KMS-11 (cell line): ENCODE measurements around the gene LINGO1.

ENCODE experiments used
- H2AFZ ChIP-seq: fragments of 200-600 bp; sonication (generic); 2 replicates; pipeline ENCODE4 v1.6.1; 2016; ENCODE audit warnings: antibody characterized with exemption, mixed run types, low read depth
- H3K27ac ChIP-seq: fragments of 200-600 bp; sonication (generic); 2 replicates; pipeline ENCODE4 v1.6.1; 2016; ENCODE audit warnings: mild to moderate bottlenecking, mixed run types
- H3K27me3 ChIP-seq: fragments of 200-600 bp; sonication (generic); 2 replicates; pipeline ENCODE4 v1.6.1; 2017; ENCODE audit warnings: mild to moderate bottlenecking, low read depth, mixed run types, moderate library complexity; ENCODE audit not compliant: insufficient read depth
- H3K36me3 ChIP-seq: fragments of 200-600 bp; sonication (generic); 2 replicates; pipeline ENCODE4 v1.6.1; 2017; ENCODE audit warnings: mild to moderate bottlenecking, mixed run types; ENCODE audit not compliant: insufficient read depth
- H3K4me1 ChIP-seq: fragments of 200-600 bp; sonication (generic); 2 replicates; pipeline ENCODE4 v1.6.1; 2016; ENCODE audit warnings: mild to moderate bottlenecking, low read depth, mixed run types; ENCODE audit not compliant: poor library complexity, severe bottlenecking
- H3K4me2 ChIP-seq: fragments of 200-600 bp; sonication (generic); 2 replicates; pipeline ENCODE4 v1.7.0; 2016; ENCODE audit warnings: mild to moderate bottlenecking, mixed run types
- H3K4me3 ChIP-seq: fragments of 200-600 bp; sonication (generic); IDR thresholded peaks from 2 replicates; pipeline ENCODE4 v1.6.1; 2017; ENCODE audit warnings: low read depth, low read length, mixed read lengths; ENCODE audit not compliant: insufficient read depth
- H3K79me2 ChIP-seq: fragments of 200-600 bp; sonication (generic); 2 replicates; pipeline ENCODE4 v1.6.1; 2016; ENCODE audit warnings: low read depth, mixed run types; ENCODE audit not compliant: insufficient read depth
- H3K9ac ChIP-seq: fragments of 200-600 bp; sonication (generic); 2 replicates; pipeline ENCODE4 v1.6.1; 2016; ENCODE audit warnings: mild to moderate bottlenecking, mixed run types
- H4K20me1 ChIP-seq: fragments of 200-600 bp; sonication (generic); 2 replicates; pipeline ENCODE4 v1.6.1; 2016; ENCODE audit warnings: mild to moderate bottlenecking, mixed run types; ENCODE audit not compliant: insufficient read depth
- TF ChIP-seq, protein P1 (sequence below): fragments of 200-600 bp; sonication (generic); conservative IDR thresholded peaks from 2 replicates; pipeline ENCODE4 v1.6.1; 2017; ENCODE audit warnings: low read depth, mild to moderate bottlenecking, antibody characterized with exemption, low read length, moderate library complexity, mixed read lengths

LINGO1 gene

DNA sequence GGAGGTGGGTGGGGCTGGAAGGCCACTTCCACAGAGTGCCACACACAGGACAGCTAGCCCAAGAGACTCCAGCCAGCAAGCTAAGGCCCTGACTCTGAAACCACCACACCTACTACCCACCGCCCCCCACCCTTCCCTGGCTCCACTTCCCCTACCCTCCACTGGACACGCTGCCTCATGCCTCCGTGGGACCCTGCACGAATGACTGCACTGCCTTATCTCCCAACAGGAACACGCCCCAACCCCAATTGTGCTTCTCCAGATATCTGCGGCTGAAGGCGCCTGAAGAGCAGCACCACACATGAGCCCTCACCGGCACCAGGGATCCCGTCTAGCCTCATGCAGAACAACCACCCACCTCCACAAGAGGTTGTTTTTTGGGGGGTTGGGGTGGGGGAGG lies 2.7 kb downstream of the LINGO1 start:
- Histone ChIP-seq H3K4me3 (no peak overlapping the region), H2AFZ (no peak overlapping the region), H3K36me3 (no peaks in the 10 kb centered on the region), H3K4me1 (no peaks in the 10 kb centered on the region), H3K4me2 (no peak overlapping the region), H3K27me3 (peaks cover 61% of the 10 kb centered on the region; the same call in 1 of the 2 replicates), H4K20me1 (no peaks in the 10 kb centered on the region), H3K27ac (no peak overlapping the region), H3K9ac (no peak overlapping the region), H3K79me2 (no peaks in the 10 kb centered on the region)
- TF ChIP-seq, protein P1, sequence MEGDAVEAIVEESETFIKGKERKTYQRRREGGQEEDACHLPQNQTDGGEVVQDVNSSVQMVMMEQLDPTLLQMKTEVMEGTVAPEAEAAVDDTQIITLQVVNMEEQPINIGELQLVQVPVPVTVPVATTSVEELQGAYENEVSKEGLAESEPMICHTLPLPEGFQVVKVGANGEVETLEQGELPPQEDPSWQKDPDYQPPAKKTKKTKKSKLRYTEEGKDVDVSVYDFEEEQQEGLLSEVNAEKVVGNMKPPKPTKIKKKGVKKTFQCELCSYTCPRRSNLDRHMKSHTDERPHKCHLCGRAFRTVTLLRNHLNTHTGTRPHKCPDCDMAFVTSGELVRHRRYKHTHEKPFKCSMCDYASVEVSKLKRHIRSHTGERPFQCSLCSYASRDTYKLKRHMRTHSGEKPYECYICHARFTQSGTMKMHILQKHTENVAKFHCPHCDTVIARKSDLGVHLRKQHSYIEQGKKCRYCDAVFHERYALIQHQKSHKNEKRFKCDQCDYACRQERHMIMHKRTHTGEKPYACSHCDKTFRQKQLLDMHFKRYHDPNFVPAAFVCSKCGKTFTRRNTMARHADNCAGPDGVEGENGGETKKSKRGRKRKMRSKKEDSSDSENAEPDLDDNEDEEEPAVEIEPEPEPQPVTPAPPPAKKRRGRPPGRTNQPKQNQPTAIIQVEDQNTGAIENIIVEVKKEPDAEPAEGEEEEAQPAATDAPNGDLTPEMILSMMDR = no peak

DNA sequence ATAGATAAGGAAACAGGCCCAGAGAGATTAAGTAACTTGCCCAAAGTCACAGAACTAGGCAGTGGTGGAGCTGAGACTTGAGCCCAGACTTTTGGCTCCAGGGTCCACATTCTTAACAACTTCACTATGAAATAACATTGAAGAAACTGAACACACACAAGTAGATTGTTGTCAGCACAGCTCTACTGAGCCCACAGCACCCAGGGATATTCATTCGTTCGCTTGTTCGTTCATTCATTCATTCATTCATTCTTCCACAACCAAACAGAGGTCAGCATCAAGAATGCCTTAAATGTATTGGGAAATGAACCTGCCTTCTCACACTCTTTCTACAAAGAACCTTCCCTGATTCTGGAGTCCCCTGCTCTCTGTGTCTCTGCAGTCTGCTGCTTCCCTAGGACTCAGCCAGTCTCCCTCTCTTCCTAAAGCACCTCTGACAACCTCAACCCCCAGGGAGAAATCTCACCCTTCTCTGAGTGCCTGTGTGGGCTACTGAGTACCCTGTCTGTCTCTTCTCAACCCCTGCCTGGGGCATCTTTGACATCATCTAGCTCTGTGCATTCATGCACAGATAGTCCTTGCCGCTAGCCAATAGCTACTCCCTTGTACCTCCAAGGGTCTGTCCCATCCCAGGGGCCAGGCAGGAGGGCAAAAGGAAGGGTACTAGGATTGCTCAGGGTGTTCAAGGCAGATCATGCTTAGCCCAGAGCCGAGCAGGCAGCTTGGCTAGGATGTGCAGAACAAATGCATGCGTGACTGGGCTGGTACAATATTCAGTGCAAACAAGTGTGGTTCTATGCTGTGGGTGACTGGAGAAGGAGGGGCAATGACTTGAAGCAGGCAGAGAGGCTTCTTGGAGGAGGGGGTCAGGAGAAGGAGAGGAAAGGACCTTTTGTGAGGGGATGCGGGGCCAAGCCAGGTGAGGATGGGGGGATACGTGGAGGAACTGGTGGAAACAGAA lies 3.4 kb downstream of the LINGO1 start:
- Histone ChIP-seq H3K79me2 (no peaks in the 10 kb centered on the region), H3K27me3 (peaks cover 66% of the 10 kb centered on the region; the same call in 1 of the 2 replicates), H3K4me2 (no peak overlapping the region), H3K9ac (no peak overlapping the region), H2AFZ (no peak overlapping the region), H3K4me3 (no peak overlapping the region), H3K36me3 (no peaks in the 10 kb centered on the region), H4K20me1 (no peaks in the 10 kb centered on the region), H3K27ac (no peak overlapping the region), H3K4me1 (no peaks in the 10 kb centered on the region)
- TF ChIP-seq, protein P1 = no peak

GRCh38 chr15:77628010-77628409 lies 4.7 kb downstream of the LINGO1 start:
- no peak overlapping the region for H3K27ac ChIP-seq
- H3K36me3 ChIP-seq = no peaks in the 10 kb centered on the region
- TF ChIP-seq, protein P1 = no peak
- H4K20me1 ChIP-seq = no peaks in the 10 kb centered on the region
- no peak overlapping the region for H3K4me3 ChIP-seq
- H3K4me2 ChIP-seq = no peak overlapping the region
- no peak overlapping the region for H3K9ac ChIP-seq
- no peaks in the 10 kb centered on the region for H3K79me2 ChIP-seq
- peaks cover 75% of the 10 kb centered on the region; the same call in 1 of the 2 replicates for H3K27me3 ChIP-seq
- no peaks in the 10 kb centered on the region for H3K4me1 ChIP-seq
- no peak overlapping the region for H2AFZ ChIP-seq

DNA sequence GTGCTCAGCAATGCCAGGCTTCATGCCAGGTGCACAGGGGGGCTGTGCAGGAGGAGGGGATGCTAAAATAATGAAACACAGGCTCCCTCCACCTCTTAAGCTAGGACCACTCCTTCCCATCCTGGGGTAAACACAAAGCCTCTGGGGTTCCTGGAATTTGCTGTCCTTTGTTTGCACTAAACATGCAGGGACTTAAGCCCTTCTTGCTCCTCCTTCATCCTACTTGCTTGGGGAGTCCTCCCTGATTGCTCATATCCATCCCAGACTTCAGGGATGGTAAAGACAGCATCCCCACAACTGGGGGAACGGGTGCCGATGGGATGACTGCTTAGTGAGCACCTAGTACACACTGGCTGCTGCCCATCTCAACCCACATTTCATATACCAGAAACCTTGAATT lies 5.1 kb downstream of the LINGO1 start:
- Histone ChIP-seq H3K36me3 (no peaks in the 10 kb centered on the region), H3K79me2 (no peaks in the 10 kb centered on the region), H3K9ac (no peak overlapping the region), H3K4me1 (no peaks in the 10 kb centered on the region), H2AFZ (no peak overlapping the region), H3K27me3 (peaks cover 77% of the 10 kb centered on the region; the same call in 1 of the 2 replicates), H3K4me2 (no peak overlapping the region), H3K27ac (no peak overlapping the region), H3K4me3 (no peak overlapping the region), H4K20me1 (no peaks in the 10 kb centered on the region)
- TF ChIP-seq, protein P1 = no peak
